GM08714 (cell line): ENCODE data around the gene EIF4EBP3.
"Not testable (repeated sequence)": the region's sequence is repeated elsewhere in the genome, so short reads cannot be mapped to it uniquely, and the experiment has no call there.

ENCODE experiments used
- H3K4me3 ChIP-seq: fragments of 200-500 bp; sonication (Bioruptor generic); 2 replicates; pipeline ENCODE4 v1.5.1; 2014; ENCODE audit warnings: mild to moderate bottlenecking, low read length, inconsistent platforms
- ZNF274 ChIP-seq: IDR thresholded peaks from 2 replicates; pipeline ENCODE4 v1.6.1; 2012; ENCODE audit warnings: mild to moderate bottlenecking, low read depth, low read length

Gene EIF4EBP3

DNA sequence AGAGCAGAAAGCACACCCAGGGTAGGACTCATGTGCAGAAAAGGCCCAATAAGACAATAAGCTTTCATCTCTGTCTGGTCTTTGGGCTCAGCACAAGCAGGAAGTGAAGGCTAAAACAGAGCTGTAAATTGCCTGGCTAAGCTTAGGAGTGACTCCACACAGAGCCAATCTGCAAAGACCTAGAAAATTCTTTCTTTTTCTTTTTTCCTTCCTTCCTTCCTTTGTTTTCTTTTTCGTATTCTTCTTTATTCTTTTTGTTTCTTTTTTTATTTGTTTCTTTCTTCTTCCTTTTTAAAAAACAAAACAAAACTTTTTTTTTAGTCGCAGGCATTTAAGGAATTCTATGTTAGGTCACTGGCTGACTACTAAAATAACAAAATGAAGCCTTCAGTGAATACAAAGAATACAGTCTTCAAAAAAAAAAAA lies 29.3 kb downstream of the EIF4EBP3 start:
- H3K4me3 ChIP-seq, result no peak overlapping the region
- TF ChIP-seq ZNF274, result no peak

DNA sequence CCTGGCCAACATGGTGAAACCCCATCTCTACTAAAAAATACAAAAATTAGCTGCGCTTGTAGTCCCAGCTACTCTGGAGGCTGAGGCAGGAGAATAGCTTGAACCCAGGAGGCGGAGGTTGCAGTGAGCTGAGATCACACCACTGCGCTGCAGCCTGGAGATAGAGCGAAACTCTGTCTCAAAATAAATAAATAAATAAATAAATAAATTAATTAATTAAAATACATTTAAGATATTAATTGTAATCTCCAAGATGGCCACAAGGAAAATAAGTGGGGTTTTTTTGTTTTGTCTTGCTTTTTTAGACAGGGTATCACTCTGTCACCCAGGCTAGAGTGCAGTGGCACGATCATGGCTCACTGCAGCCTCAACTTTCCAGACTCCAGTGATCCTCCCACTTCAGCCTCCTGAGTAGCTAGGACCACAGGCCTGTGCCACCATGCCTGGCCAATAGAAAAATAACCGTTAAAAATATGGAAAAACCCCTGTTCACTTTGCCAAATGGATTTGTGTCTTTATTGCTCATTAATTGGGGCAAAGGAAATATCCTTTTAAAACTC lies 31.8 kb downstream of the EIF4EBP3 start:
- not testable (repeated sequence) for H3K4me3 ChIP-seq

DNA sequence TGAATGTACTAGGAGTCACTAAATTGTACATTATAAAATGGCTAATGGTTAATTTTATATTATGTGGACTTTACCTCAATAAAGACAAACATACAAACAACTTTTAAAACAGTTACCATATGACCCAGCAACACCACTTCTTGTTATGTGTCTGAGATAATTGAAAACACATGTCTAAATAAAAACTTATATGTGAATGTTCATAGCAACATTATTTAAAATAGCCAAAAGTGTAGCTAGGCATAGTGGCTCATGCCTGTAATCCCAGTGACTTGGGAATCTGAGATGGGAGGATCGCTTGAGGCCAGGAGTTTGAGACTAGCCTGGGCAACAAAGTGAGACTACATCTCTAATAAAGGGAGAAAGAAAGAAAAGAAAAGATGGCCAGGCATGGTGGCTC lies 40.0 kb downstream of the EIF4EBP3 start:
- TF ChIP-seq ZNF274, result no peak

DNA sequence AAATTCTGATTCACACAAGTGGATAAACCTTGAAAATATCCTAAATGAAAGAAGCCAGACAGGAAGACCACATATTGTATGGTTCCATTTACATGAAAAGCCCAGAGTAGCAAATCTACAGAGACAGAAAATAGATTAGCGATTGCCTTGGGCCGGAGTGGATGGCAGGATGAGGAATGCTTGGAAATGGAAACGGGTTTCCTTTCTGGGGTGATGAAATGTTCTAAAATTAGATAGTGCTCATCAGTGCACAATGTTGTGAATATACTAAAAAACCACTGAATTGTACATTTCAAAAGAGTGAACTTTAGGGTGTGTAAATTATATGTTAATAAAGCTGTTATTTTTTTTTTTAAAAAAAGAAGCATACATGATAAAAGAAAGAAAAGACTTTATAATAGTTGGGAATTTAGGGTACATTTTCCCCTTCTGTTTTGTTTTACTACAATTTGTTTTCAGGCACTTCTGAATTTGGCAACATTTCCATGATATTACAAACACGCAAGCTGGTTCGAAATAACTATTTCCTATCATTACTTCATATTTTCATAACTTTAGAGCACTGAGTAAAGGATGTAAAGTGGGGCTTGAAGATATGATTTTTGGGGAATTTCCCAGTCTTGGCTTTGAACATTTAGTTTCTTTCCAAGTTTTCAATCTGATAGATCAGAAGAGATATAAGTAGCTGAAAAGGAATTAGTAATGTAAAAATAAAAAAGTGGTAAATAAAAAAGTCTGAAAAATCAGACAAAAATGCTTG lies 41.0 kb downstream of the EIF4EBP3 start:
- no peak overlapping the region for H3K4me3 ChIP-seq
- TF ChIP-seq ZNF274, result no peak

More for the DNA sequence above, 40.0 kb downstream of the EIF4EBP3 start:
- H3K4me3 ChIP-seq, result no peak overlapping the region

DNA sequence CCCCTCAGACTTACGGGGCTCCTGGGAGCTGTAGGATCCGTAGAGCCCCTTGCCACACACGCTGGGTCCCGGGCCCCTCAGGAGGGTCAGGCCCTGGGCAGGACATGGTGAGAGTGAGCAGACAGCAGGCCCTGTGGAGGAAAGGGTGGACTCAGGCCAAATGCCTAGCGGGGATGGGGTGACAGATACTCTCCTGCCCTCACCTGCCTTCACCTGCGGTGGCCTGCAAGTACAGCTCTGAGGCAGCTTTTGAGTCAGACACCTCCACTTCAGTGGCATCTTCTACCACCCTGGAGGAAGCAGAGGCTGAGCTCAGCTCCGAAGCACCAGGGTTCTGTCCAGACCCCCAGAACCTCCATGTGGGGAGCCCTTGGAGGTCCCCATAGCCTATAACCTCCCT lies 43.4 kb downstream of the EIF4EBP3 start:
- H3K4me3 ChIP-seq, result no peak overlapping the region
- TF ChIP-seq ZNF274, result no peak

DNA sequence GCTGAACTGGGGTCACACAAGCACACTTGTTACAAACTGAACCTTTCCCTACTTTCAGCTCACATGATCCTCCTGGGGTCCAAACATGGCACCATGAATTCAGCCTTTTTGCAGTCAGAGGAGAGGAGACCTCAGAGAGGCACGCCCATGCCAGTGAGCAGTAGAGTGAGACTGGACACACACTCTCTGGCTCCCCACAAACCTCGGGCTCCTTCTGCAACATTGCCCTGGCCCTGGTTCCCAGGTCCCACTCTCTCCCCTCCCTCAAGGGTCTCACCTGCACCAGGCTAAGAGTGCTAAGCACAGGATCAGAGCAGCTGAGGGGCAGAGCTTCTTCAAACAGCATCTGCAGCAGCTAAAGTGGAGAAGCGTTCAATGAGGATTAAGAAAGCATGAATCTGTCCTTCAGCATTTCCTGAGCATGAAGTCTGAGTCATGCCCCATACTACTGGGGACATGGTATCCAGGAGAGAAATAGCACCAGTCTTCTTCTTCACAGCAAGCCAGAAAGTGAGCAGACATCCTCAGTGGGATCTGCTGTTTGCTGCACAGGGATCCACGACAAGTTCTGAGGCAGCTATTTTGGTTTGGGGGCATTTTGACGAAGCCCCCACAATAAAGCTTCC lies 44.4 kb downstream of the EIF4EBP3 start:
- no peak for TF ChIP-seq ZNF274
- no peak overlapping the region for H3K4me3 ChIP-seq

DNA sequence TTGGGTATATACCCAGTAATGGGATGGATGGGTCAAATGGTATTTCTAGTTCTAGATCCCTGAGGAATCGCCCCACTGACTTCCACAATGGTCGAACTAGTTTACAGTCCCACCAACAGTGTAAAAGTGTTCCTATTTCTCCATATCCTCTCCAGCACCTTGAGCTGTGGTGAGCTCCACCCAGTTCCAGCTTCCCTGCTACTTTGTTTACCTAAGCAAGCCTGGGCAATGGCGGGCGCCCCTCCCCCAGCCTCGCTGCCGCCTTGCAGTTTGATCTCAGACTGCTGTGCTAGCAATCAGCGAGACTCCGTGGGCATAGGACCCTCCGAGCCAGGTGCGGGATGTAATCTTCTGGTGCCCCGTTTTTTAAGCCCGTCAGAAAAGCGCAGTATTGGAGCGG lies 45.6 kb downstream of the EIF4EBP3 start:
- not testable (repeated sequence) for H3K4me3 ChIP-seq

DNA sequence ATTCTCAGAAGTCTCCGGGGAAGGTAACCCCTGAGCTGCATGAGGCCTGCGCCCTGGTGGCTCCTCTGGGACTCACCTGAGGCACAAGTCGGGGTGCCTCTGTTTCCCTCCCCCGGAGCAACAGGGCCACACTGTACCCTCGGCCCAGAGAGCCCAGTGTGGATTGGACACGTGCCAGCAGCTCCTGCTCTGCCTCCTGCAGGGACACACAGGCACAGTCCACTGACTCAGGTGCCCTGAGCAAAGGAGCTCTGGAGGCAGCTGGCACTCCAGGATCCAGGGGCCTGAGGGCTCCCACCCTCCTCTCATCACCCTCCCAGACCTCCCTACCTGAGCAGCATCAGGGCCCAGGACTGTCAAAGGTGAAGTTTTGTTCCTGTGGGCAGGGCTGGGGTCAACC lies 46.7 kb downstream of the EIF4EBP3 start:
- no peak overlapping the region for H3K4me3 ChIP-seq
- no peak for TF ChIP-seq ZNF274

DNA sequence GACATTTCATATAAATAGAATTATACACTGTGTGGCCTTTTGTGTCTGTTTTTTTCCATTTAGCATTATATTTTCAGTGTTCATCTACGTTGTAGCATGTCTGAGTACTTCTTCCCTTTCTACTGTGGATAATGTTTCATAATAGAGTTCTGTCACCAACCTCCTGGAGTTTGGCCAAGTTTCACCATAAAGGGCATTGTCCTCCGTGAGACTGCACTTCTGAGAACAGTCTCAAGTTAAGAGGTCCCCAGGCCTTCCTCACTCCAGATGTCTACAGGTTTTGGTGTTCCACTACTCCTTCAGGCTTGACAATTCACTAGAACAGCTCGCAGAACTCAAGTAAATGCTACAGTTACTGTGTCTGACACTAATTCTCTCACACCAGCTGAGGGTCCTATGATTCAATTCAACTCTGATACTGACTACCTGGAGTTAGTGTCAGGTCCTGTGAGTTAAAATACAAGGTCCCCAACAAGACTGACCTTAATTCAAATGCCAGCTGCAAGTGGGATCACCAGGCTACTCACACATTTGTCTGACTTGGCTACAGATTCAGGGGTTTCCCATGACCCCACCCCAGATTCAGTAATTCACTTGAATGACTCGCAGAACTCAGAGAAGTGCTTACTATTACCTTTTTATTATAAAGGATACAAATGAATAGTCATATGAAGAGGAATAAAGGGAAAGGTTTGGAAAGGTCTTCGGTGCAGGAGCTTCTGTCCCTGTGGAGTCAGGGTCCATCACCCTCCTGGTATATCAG lies 48.3 kb downstream of the EIF4EBP3 start:
- TF ChIP-seq ZNF274, result no peak
- H3K4me3 ChIP-seq, result no peak overlapping the region

DNA sequence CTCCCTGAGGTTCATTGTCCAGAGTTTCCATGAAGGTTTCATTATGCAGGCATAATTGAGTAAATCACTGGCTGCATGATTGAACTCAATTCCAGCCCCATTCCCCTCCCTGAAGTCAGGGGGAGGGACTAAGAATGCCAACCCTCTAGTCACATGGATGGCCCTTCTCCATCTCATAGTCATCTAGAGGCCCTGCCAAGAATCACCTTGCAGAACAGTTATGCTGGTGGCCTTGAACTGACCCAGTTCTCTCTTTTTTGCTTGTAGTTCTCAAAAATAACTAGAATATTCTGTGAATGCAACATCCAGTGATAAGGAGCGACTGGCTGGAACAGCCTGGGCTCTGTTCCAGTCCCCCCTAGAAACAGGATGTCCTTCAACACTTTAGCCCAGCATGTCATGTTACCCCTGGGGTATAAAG lies 48.9 kb downstream of the EIF4EBP3 start:
- no peak overlapping the region for H3K4me3 ChIP-seq
- no peak for TF ChIP-seq ZNF274

DNA sequence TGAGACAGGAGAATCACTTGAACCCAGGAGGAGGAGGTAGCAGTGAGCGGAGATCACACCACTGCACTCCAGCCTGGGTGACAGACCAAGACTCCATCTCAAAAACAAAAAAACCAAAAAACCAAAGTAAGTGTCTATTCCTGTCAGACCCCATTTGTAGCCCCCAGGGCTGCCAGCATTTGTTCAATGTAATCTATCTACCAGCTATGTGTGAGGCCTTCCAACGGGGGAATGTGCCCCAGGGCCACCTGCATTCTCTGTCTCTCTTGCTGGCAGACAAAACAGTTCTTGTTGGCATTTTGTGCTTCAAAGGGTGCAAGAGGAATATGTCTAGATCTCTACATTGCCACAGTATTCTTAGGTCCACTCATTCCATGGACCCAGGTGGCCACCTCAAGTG lies 51.4 kb downstream of the EIF4EBP3 start:
- TF ChIP-seq ZNF274, result no peak
- H3K4me3 ChIP-seq, result no peak overlapping the region
